ENCODE measurements around the gene PLCL2. TPM values are rescaled to one million over a fixed set of nuclear protein-coding genes. Genes with fewer than 3 reads are reported as not detected.

Gene PLCL2
- total and polyA plus RNA-seq, 2 donors (not counting 1 experiment from before 2014, with no cell fraction given) = 21.7 to 55.2 TPM

DNA sequence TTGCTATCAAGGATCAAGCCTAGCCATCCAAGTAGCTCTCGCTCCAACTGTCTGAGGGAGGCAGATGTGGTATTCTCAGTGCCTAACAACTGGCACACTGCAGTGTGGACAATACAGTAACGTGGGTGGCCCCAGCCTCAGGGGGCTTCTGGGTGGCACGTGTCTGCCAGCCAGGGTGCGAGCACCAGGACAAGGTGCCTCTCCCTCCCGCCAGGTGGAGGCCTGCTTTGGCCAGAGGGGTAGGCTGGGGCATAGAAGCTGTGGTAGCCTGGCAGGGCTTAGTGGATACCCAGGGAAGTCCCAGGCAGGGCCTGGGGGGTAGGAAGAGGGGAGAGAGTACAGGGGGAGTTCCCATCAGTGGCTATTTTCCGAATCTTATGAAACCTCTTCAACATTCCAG is 234.0 kb downstream of the PLCL2 start:
- Histone ChIP-seq H3K4me2 (replicated peaks; ENCODE audit: low read depth, low read length, poor library complexity, severe bottlenecking) (no peak overlapping the region), H3K79me2 (ENCODE audit: control insufficient read depth, insufficient read depth, low read length) (no peaks in the 10 kb centered on the region), H3K4me1 (ENCODE audit: control insufficient read depth in 2 of 2, insufficient read depth in 2 of 2, low read length in 2 of 2) (no peaks in the 10 kb centered on the region), H3K27me3 (replicated peaks in 1 of 4; ENCODE audit: control extremely low read depth in 1 of 4, control insufficient read depth in 3 of 4, insufficient read depth in 4 of 4, low read length in 3 of 4) (no peaks in the 10 kb centered on the region), H3K9ac (ENCODE audit: low read length) (no peak overlapping the region), H3K9me3 (ENCODE audit: control extremely low read depth in 1 of 3, control insufficient read depth in 2 of 3, insufficient read depth in 1 of 3, low read length in 2 of 3) (peaks cover 0 to 10% (median 3%) of the 10 kb centered on the region in 3 donors), H4K20me1 (ENCODE audit: control insufficient read depth, insufficient read depth, low read length, poor library complexity, severe bottlenecking) (no peaks in the 10 kb centered on the region), H3K36me3 (replicated peaks in 1 of 2; ENCODE audit: control extremely low read depth in 1 of 2, control insufficient read depth in 1 of 2, extremely low read depth in 1 of 2, insufficient read depth in 2 of 2, low read length in 1 of 2) (no peaks in the 10 kb centered on the region), H3K4me3 (ENCODE audit: control extremely low read depth in 1 of 5, extremely low read depth in 1 of 5, insufficient read depth in 1 of 5, low read depth in 2 of 5, low read length in 4 of 5) (no peak overlapping the region), H3K27ac (ENCODE audit: low read length in 2 of 2) (no peak overlapping the region), H2AFZ (ENCODE audit: insufficient read depth, low read depth, low read length, poor library complexity, severe bottlenecking) (no peak overlapping the region)
- Mint-ChIP-seq H3K27me3 (no peaks in the 10 kb centered on the region), H3K4me1 (no peaks in the 10 kb centered on the region), H3K9me3 (ENCODE audit: insufficient read depth) (peaks cover 5% of the 10 kb centered on the region), H3K27ac (no peak overlapping the region), H3K4me3 (no peak overlapping the region)
- ChIA-PET CTCF (no interaction called here), POLR2A (interaction anchor here (0.7 kb wide), 1 partner anchor 62 kb away, joined by 5 read pairs; no protein-coding TSS in a partner anchor)
- intact Hi-C loops (cut with micrococcal nuclease) = no loop called here
- ATAC-seq (ENCODE audit: low read depth) (no peak), DNase-seq (no peak)
- no peak for TF ChIP-seq CTCF (IDR thresholded peaks at IDR 0.05)
- TF ChIP-seq EZH2 (IDR thresholded peaks at IDR 0.05; ENCODE audit: borderline replicate concordance, insufficient read depth, low read depth, low read length, poor library complexity, severe bottlenecking) = no peak
- 93% methylated on average over 5 of the region's 6 CpGs for WGBS (ENCODE audit: insufficient coverage)

- no peak overlapping the region for H3K27ac ChIP-seq (ENCODE audit: low read length in 2 of 2)
- no peaks in the 10 kb centered on the region for H3K27me3 ChIP-seq (replicated peaks in 1 of 4; ENCODE audit: control extremely low read depth in 1 of 4, control insufficient read depth in 3 of 4, insufficient read depth in 4 of 4, low read length in 3 of 4)
- no peaks in the 10 kb centered on the region for H3K27me3 Mint-ChIP-seq
- H3K4me3 Mint-ChIP-seq = no peak overlapping the region
- H3K9me3 ChIP-seq (ENCODE audit: control extremely low read depth in 1 of 3, control insufficient read depth in 2 of 3, insufficient read depth in 1 of 3, low read length in 2 of 3) = peaks cover 0 to 7% (median 0%) of the 10 kb centered on the region in 3 donors
- peaks cover 3% of the 10 kb centered on the region for H3K9me3 Mint-ChIP-seq (ENCODE audit: insufficient read depth)
- no peak overlapping the region for H2AFZ ChIP-seq (ENCODE audit: insufficient read depth, low read depth, low read length, poor library complexity, severe bottlenecking)
- ChIA-PET CTCF (no interaction called here), POLR2A (interaction anchor here (0.7 kb wide), 1 partner anchor 62 kb away, joined by 5 read pairs; no protein-coding TSS in a partner anchor)
- no peaks in the 10 kb centered on the region for H3K4me1 ChIP-seq (ENCODE audit: control insufficient read depth in 2 of 2, insufficient read depth in 2 of 2, low read length in 2 of 2)
- H4K20me1 ChIP-seq (ENCODE audit: control insufficient read depth, insufficient read depth, low read length, poor library complexity, severe bottlenecking) = no peaks in the 10 kb centered on the region
- TF ChIP-seq CTCF (IDR thresholded peaks at IDR 0.05) (no peak), EZH2 (IDR thresholded peaks at IDR 0.05; ENCODE audit: borderline replicate concordance, insufficient read depth, low read depth, low read length, poor library complexity, severe bottlenecking) (no peak)
- H3K4me2 ChIP-seq (replicated peaks; ENCODE audit: low read depth, low read length, poor library complexity, severe bottlenecking) = no peak overlapping the region
- WGBS (ENCODE audit: insufficient coverage) = 95% methylated on average over 5 of the region's 5 CpGs
- ATAC-seq (ENCODE audit: low read depth) (no peak), DNase-seq (no peak)
- intact Hi-C loops (cut with micrococcal nuclease) = no loop called here
- H3K27ac Mint-ChIP-seq = no peak overlapping the region
- H3K4me3 ChIP-seq (ENCODE audit: control extremely low read depth in 1 of 5, extremely low read depth in 1 of 5, insufficient read depth in 1 of 5, low read depth in 2 of 5, low read length in 4 of 5) = no peak overlapping the region
- H3K9ac ChIP-seq (ENCODE audit: low read length) = no peak overlapping the region
- H3K79me2 ChIP-seq (ENCODE audit: control insufficient read depth, insufficient read depth, low read length) = no peaks in the 10 kb centered on the region
- no peaks in the 10 kb centered on the region for H3K4me1 Mint-ChIP-seq
- no peaks in the 10 kb centered on the region for H3K36me3 ChIP-seq (replicated peaks in 1 of 2; ENCODE audit: control extremely low read depth in 1 of 2, control insufficient read depth in 1 of 2, extremely low read depth in 1 of 2, insufficient read depth in 2 of 2, low read length in 1 of 2)
These were observed 234.7 kb downstream of the PLCL2 start for GRCh38 chr3:17119201-17120072.

Data from B cell (primary cell).